Colonic mucosa (tissue), 4 donors: ENCODE results near the gene ENTPD6. TPM values are rescaled to one million over a fixed set of nuclear protein-coding genes. Genes with fewer than 3 reads are reported as not detected.
A peak's percentile ranks its signal among the peaks of the same experiment; 100 is the strongest.

ENCODE experiments used
- DNase-seq: peaks from one replicate; pipeline ENCODE4 v3.0.0-alpha.2; 2020
- H3K27ac ChIP-seq: fragments of 200-600 bp; one replicate; pipeline ENCODE4 v1.8.0; 2021
- H3K27me3 ChIP-seq: fragments of 200-600 bp; one replicate; pipeline ENCODE4 v1.8.0; 2021
- H3K36me3 ChIP-seq: fragments of 200-600 bp; one replicate; pipeline ENCODE4 v1.8.0; 2021
- H3K4me1 ChIP-seq: fragments of 200-600 bp; one replicate; pipeline ENCODE4 v1.8.0; 2021; ENCODE audit warnings: mild to moderate bottlenecking
- H3K4me3 ChIP-seq: fragments of 200-600 bp; one replicate; pipeline ENCODE4 v1.8.0; 2021
- H3K9ac ChIP-seq, 2 donors: one replicate each; pipeline ENCODE4 v1.7.0; 2013; ENCODE audit warnings: control low read depth in 2 of 2, low read depth in 2 of 2, low read length in 2 of 2
- H3K9me3 ChIP-seq: fragments of 200-600 bp; one replicate; pipeline ENCODE4 v1.8.0; 2021
- CTCF ChIP-seq: fragments of 200-600 bp; IDR thresholded peaks from one replicate; pipeline ENCODE4 v1.8.0; 2022; ENCODE audit warnings: antibody characterized with exemption, mild to moderate bottlenecking
- intact Hi-C: fragments of 100-400 bp; cut with DNase I; formaldehyde crosslinking; loops from one replicate; pipeline ENCODE4 v1.14.1; 2022
- total RNA-seq, 2 donors: library from RNA; stranded (reverse); fragmentation: NEBNext Ultra II Directional in 1 of 2; extraction: Animal tissue kit (Norgen Biotek cat#: 25700) in 1 of 2; gene quantifications; one replicate each; pipeline ENCODE4 v1.2.1, GENCODE V29; 2021
- donor health status: healthy.
- donor health status: DM: no; HTN: no; CAD: no.
- donor health status: DM: no; HTN: no; CAD: no.

The ENTPD6 gene
- total RNA-seq, 2 donors from 2014 or later = 120 to 201 TPM

- H3K4me3 ChIP-seq = no peak overlapping the region
- no peak for TF ChIP-seq CTCF
- H3K4me1 ChIP-seq = no peaks in the 10 kb centered on the region
- no peaks in the 10 kb centered on the region for H3K36me3 ChIP-seq
- H3K27me3 ChIP-seq = no peaks in the 10 kb centered on the region
- intact Hi-C loops = loop anchor here (5.0 kb wide), 1 partner anchor 48 kb away; the partner anchor contains the start of gene ENTPD6
- H3K9ac ChIP-seq = no peak overlapping the region
- no peak overlapping the region for H3K27ac ChIP-seq
- DNase-seq = peak; percentile 17
- no peaks in the 10 kb centered on the region for H3K9me3 ChIP-seq
These were observed 49.9 kb downstream of the ENTPD6 start for GRCh38 chr20:25245461-25245860.

DNA sequence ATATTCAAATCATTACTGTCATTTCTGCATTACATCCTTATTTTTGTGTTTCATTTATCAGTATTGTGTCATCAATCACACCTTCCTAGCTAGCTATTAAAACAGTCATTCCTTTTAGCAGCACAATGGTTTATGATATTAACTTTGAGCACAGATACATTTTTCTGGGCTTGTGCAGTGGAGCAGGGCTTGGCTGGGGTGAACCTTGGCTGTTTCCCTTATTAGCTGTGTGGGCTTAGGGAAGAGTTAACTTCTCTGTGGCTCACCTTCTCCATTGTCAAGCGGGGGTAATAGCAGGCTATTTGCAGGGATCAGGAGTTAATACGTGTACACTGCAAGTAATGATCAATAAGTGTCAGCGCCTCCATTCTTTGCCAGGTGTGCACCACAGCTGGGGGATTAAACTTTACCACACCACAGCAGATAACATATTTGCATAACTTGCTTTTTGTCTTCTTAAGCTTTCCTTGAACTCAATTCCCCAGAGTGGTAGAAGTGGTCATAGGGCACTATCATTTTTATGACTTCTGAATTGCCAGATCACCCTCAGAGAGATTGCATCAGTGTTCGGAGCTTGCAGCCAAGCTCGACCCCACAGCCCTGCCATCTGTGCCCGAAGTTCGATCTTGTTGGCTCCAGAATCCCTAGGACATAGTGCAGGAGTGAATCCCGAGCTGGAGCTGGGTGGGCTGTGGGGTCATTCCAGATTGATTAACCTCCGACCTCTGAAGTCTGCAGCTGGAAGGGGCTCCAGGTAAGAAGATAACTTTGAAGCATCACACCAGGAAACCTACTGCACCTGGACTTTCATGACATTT lies 50.9 kb downstream of the ENTPD6 start:
- H3K9me3 ChIP-seq = no peaks in the 10 kb centered on the region
- no peaks in the 10 kb centered on the region for H3K36me3 ChIP-seq
- H3K4me1 ChIP-seq = no peaks in the 10 kb centered on the region
- no peaks in the 10 kb centered on the region for H3K27me3 ChIP-seq
- DNase-seq = peak; percentile 57
- H3K9ac ChIP-seq = peak overlapping the region in 1 of 2 donors; percentile 96
- intact Hi-C loops = loop anchor here (5.0 kb wide), 1 partner anchor 49 kb away; the partner anchor contains the start of gene ENTPD6
- peak overlapping the region; percentile 79 for H3K4me3 ChIP-seq
- peak overlapping the region; percentile 92 for H3K27ac ChIP-seq
- TF ChIP-seq CTCF = no peak

DNA sequence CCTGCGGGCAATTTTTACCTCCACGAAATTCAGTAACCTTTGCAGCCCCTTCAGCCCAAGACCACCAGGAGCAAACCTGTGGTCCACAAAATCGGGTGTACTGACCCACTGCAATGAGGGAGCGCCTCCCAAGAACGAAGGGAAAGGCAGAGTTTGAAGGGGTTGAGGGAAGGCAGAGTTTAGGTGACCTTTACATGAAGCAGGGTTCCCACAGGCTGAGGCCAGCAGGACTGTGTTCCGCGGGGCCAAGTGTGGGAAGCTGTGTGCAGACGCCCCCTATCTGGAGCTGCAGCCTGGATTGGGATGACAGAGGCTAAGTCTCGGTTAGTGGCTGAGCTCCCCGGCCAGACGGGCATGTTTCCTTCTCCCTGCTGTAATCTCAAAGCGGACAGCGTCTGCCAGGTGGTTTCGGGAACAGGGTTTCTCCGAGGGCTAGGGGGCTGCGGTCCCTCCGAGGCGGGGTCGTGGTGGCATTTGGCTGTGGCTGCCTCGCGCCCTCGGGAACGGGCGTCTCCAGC lies 51.5 kb downstream of the ENTPD6 start:
- Histone ChIP-seq H3K9me3 (no peaks in the 10 kb centered on the region), H3K9ac (peak overlapping the region; percentile 86 to 96), H3K4me1 (peaks cover 5% of the 10 kb centered on the region), H3K27me3 (no peaks in the 10 kb centered on the region), H3K27ac (peak overlapping the region; percentile 92), H3K36me3 (no peaks in the 10 kb centered on the region), H3K4me3 (peak overlapping the region; percentile 79)
- intact Hi-C loops = loop anchor here (5.0 kb wide), 1 partner anchor 50 kb away; the partner anchor contains the start of gene ENTPD6
- DNase-seq = peak; percentile 83
- peak; percentile 30 for TF ChIP-seq CTCF

DNA sequence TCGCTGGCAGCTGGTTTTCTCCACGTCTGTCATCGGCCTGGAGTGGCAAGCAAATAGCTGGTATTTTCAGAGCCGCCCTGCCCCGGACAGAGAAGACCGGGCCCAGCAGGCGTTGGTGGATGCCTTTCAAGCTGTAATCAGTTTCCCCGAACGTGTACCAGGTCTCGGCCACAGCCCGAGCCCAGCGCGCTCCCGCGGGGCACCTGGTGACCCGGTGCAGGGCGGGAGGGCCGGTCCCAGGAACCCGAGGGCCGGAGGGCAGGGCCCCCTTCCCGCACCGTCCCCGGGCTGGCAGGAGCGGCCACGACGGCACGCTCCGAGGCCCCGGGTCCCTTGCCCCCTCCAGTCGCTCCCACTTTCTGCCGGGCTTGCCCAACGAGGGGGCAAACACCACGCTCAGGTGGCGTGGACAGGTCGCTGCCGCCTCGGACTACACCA lies 52.0 kb downstream of the ENTPD6 start:
- intact Hi-C loops = loop anchor here (5.0 kb wide), 1 partner anchor 50 kb away; the partner anchor contains the start of gene ENTPD6
- no peak for TF ChIP-seq CTCF
- H3K27ac ChIP-seq = peak overlapping the region; percentile 92
- H3K4me3 ChIP-seq = peak overlapping the region; percentile 79
- peak overlapping the region; percentile 86 to 96 for H3K9ac ChIP-seq
- no peaks in the 10 kb centered on the region for H3K27me3 ChIP-seq
- peak; percentile 90 for DNase-seq
- peaks cover 7% of the 10 kb centered on the region for H3K4me1 ChIP-seq
- H3K36me3 ChIP-seq = no peaks in the 10 kb centered on the region
- no peaks in the 10 kb centered on the region for H3K9me3 ChIP-seq

- H3K9me3 ChIP-seq = no peaks in the 10 kb centered on the region
- intact Hi-C loops = loop anchor here (5.0 kb wide), 1 partner anchor 51 kb away; the partner anchor contains the start of gene ENTPD6
- no peaks in the 10 kb centered on the region for H3K36me3 ChIP-seq
- no peak for DNase-seq
- TF ChIP-seq CTCF = no peak
- peak within 1 kb of the TSS; percentile 79 for H3K4me3 ChIP-seq
- H3K4me1 ChIP-seq = peaks cover 7% of the 10 kb centered on the region
- H3K27me3 ChIP-seq = no peaks in the 10 kb centered on the region
- H3K27ac ChIP-seq = peak within 1 kb of the TSS; percentile 92
- H3K9ac ChIP-seq = peak within 1 kb of the TSS; percentile 89 to 96
These were observed 52.7 kb downstream of the ENTPD6 start, which contains the start of gene PYGB for GRCh38 chr20:25247956-25248785. PYGB (plus strand) TSS chr20:25248085; CDS start chr20:25248179, 94 bp downstream.
